ENCODE results near the gene DCAF16.

Gene DCAF16

DNA sequence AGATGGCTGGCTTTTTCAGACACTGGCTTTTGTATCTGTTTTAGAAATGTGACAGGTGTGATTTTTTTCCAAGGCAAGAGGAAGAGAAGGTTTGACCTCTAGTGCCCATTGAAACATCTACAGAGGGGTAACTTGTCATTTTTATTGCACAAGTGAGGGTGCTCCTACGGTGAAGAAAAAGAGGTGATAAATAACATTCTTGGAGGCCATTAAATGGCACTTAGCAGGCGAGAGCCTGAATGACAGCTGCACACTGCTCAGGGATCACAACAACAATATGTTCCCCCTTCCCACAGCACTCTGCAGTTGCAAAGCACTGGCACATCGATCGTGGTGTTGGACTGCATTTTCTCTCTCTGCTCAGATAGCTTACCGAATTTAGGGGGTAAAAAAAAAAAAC is 52.1 kb downstream of the DCAF16 start:
- no peak for DNase-seq (ENCODE audit: low read depth in 1 of 2, low spot score in 1 of 2)
- no peak for TF ChIP-seq JUND (IDR thresholded peaks at IDR 0.05; ENCODE audit: low read depth)
- in situ Hi-C loops (cut with HindIII; ENCODE audit: low pct_unique_long_range_greater_than_20kb, low sequenced_read_pairs): no loop called here

DNA sequence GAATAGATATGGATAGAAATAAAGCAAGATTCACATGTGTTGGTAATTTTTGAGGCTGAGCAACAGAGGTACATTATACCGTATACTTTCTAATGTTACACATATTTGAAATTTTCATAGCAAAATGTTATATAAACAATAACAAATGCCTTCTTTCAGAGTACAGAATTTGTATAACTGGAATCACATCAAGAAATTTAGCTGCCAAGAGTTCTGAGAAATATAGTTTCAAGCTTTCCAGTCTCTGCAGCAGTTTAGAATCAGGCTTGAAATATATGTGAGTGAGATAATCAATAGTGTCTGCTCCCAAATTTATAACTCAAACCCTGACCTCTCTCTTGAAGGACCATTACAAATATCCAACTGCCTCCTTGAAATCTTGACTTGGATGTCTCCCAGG is 52.9 kb downstream of the DCAF16 start:
- no peak for DNase-seq (ENCODE audit: low read depth in 1 of 2, low spot score in 1 of 2)
- no peak for TF ChIP-seq JUND (IDR thresholded peaks at IDR 0.05; ENCODE audit: low read depth)
- in situ Hi-C loops (cut with HindIII; ENCODE audit: low pct_unique_long_range_greater_than_20kb, low sequenced_read_pairs): no loop called here

DNA sequence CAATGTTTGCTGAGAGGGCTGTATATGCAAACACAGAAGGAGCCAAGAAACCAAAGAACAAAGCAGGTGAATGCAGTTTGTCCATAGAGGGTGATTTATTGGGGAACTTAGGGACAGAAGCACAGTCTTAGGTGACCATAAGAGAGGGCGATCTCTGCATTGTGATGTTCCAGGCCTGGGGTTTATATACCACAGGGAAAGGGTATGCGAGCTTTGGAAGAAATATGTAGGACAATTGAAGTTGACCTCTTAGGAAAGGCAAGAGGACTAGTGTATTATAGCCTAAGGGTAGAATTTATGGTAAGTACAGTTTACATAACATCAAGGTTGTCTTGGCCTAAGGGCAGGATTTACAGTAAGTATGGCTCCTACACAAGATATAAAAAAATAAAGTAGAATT is 56.9 kb downstream of the DCAF16 start:
- peak in 1 of 2 experiments; percentile 86 for DNase-seq (ENCODE audit: low read depth in 1 of 2, low spot score in 1 of 2)
- in situ Hi-C loops (cut with HindIII; ENCODE audit: low pct_unique_long_range_greater_than_20kb, low sequenced_read_pairs): no loop called here
- TF ChIP-seq JUND (IDR thresholded peaks at IDR 0.05; ENCODE audit: low read depth): no peak

All from T47D (cell line).